ENCODE results near the gene TYROBP. TPM values are rescaled to one million over a fixed set of nuclear protein-coding genes. Genes with fewer than 3 reads are reported as not detected.
"Not testable (repeated sequence)": the region's sequence is repeated elsewhere in the genome, so short reads cannot be mapped to it uniquely, and the experiment has no call there.

TYROBP gene
- total RNA-seq, 1 donor from 2014 or later: not detected

GRCh38 chr19:35894342-35894741 is 13.8 kb downstream of the TYROBP start:
- TF ChIP-seq, protein P1, sequence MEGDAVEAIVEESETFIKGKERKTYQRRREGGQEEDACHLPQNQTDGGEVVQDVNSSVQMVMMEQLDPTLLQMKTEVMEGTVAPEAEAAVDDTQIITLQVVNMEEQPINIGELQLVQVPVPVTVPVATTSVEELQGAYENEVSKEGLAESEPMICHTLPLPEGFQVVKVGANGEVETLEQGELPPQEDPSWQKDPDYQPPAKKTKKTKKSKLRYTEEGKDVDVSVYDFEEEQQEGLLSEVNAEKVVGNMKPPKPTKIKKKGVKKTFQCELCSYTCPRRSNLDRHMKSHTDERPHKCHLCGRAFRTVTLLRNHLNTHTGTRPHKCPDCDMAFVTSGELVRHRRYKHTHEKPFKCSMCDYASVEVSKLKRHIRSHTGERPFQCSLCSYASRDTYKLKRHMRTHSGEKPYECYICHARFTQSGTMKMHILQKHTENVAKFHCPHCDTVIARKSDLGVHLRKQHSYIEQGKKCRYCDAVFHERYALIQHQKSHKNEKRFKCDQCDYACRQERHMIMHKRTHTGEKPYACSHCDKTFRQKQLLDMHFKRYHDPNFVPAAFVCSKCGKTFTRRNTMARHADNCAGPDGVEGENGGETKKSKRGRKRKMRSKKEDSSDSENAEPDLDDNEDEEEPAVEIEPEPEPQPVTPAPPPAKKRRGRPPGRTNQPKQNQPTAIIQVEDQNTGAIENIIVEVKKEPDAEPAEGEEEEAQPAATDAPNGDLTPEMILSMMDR (IDR thresholded peaks at IDR 0.05): no peak
- peaks cover 21% of the 10 kb centered on the region for H3K36me3 Mint-ChIP-seq (ENCODE audit: unreplicated experiment)

GRCh38 chr19:35891819-35892218 is 16.3 kb downstream of the TYROBP start:
- H3K4me3 Mint-ChIP-seq (ENCODE audit: unreplicated experiment); H3K4me1 Mint-ChIP-seq (ENCODE audit: unreplicated experiment); H3K27ac Mint-ChIP-seq (ENCODE audit: unreplicated experiment); H3K9me3 Mint-ChIP-seq (ENCODE audit: unreplicated experiment); DNase-seq (ENCODE audit: extremely low spot score, unreplicated experiment); H3K27me3 Mint-ChIP-seq (ENCODE audit: unreplicated experiment): not testable (repeated sequence)
- peaks cover 34% of the 10 kb centered on the region for H3K36me3 Mint-ChIP-seq (ENCODE audit: unreplicated experiment)

More at GRCh38 chr19:35894342-35894741, 13.8 kb downstream of the TYROBP start:
- Mint-ChIP-seq H3K27ac (ENCODE audit: unreplicated experiment) (no peak overlapping the region), H3K4me1 (ENCODE audit: unreplicated experiment) (peaks cover 8% of the 10 kb centered on the region), H3K4me3 (ENCODE audit: unreplicated experiment) (no peak overlapping the region), H3K27me3 (ENCODE audit: unreplicated experiment) (no peaks in the 10 kb centered on the region), H3K9me3 (ENCODE audit: unreplicated experiment) (no peaks in the 10 kb centered on the region)
- DNase-seq (ENCODE audit: extremely low spot score, unreplicated experiment): no peak

- Mint-ChIP-seq H3K9me3 (ENCODE audit: unreplicated experiment) (no peaks in the 10 kb centered on the region), H3K27me3 (ENCODE audit: unreplicated experiment) (no peaks in the 10 kb centered on the region), H3K36me3 (ENCODE audit: unreplicated experiment) (peaks cover 33% of the 10 kb centered on the region), H3K27ac (ENCODE audit: unreplicated experiment) (no peak overlapping the region), H3K4me3 (ENCODE audit: unreplicated experiment) (no peak overlapping the region), H3K4me1 (ENCODE audit: unreplicated experiment) (no peaks in the 10 kb centered on the region)
- no peak for DNase-seq (ENCODE audit: extremely low spot score, unreplicated experiment)
- TF ChIP-seq, protein P1 (IDR thresholded peaks at IDR 0.05): no peak
Measured at GRCh38 chr19:35890113-35890650, 17.9 kb downstream of the TYROBP start.

DNA sequence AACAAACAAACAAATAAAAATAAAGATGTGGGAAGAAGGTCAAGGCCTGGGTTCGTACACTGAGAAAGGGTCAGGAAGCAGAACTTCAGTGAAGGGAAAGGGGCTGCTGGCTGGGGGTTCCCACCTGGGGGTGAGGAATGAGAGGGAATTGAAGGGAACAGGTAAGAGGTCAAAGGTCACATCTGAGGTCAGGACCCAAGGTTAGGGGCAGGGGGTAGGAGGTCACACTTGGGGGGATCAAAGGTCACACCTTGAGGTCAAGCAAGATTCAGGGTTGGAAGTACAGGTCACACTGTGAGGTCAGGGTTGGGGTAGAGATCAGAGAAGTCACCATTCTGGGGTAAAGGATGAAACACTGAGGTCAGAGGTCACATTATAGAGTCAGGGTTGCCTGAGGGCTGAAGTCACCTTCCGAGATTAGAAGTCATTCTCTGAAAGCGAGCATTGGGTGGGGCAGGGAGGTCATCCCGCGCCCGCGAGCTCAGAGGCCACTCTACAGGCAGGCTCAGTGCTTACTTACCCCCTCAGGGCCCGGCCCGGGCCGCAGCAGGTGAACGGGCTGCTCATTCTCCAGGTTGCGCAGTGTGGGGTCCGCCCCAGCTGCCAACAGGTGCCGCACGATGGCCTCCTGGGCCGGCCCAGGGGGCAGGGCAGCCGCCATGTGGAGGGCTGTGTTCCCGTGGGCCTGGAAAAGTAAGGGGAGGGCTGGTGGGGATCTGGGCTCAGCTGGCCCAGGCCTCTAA is 18.6 kb downstream of the TYROBP start:
- H3K27me3 Mint-ChIP-seq (ENCODE audit: unreplicated experiment): no peaks in the 10 kb centered on the region
- no peaks in the 10 kb centered on the region for H3K4me1 Mint-ChIP-seq (ENCODE audit: unreplicated experiment)
- H3K36me3 Mint-ChIP-seq (ENCODE audit: unreplicated experiment): peaks cover 33% of the 10 kb centered on the region
- TF ChIP-seq, protein P1 (IDR thresholded peaks at IDR 0.05): no peak
- no peak for DNase-seq (ENCODE audit: extremely low spot score, unreplicated experiment)
- H3K9me3 Mint-ChIP-seq (ENCODE audit: unreplicated experiment): no peaks in the 10 kb centered on the region
- H3K4me3 Mint-ChIP-seq (ENCODE audit: unreplicated experiment): no peak overlapping the region
- H3K27ac Mint-ChIP-seq (ENCODE audit: unreplicated experiment): no peak overlapping the region

- TF ChIP-seq, protein P1 (IDR thresholded peaks at IDR 0.05): no peak
- Mint-ChIP-seq H3K4me3 (ENCODE audit: unreplicated experiment) (no peak overlapping the region), H3K36me3 (ENCODE audit: unreplicated experiment) (peaks cover 33% of the 10 kb centered on the region), H3K27me3 (ENCODE audit: unreplicated experiment) (no peaks in the 10 kb centered on the region), H3K27ac (ENCODE audit: unreplicated experiment) (no peak overlapping the region), H3K9me3 (ENCODE audit: unreplicated experiment) (no peaks in the 10 kb centered on the region), H3K4me1 (ENCODE audit: unreplicated experiment) (no peaks in the 10 kb centered on the region)
- no peak for DNase-seq (ENCODE audit: extremely low spot score, unreplicated experiment)
Measured at GRCh38 chr19:35888398-35888797, 19.7 kb downstream of the TYROBP start.

All from osteocyte (in vitro differentiated cells).